ENCODE results near the gene LRRC66. TPM values are rescaled to one million over a fixed set of nuclear protein-coding genes. Genes with fewer than 3 reads are reported as not detected.
A peak's percentile ranks its signal among the peaks of the same experiment; 100 is the strongest.

The LRRC66 gene, protein sequence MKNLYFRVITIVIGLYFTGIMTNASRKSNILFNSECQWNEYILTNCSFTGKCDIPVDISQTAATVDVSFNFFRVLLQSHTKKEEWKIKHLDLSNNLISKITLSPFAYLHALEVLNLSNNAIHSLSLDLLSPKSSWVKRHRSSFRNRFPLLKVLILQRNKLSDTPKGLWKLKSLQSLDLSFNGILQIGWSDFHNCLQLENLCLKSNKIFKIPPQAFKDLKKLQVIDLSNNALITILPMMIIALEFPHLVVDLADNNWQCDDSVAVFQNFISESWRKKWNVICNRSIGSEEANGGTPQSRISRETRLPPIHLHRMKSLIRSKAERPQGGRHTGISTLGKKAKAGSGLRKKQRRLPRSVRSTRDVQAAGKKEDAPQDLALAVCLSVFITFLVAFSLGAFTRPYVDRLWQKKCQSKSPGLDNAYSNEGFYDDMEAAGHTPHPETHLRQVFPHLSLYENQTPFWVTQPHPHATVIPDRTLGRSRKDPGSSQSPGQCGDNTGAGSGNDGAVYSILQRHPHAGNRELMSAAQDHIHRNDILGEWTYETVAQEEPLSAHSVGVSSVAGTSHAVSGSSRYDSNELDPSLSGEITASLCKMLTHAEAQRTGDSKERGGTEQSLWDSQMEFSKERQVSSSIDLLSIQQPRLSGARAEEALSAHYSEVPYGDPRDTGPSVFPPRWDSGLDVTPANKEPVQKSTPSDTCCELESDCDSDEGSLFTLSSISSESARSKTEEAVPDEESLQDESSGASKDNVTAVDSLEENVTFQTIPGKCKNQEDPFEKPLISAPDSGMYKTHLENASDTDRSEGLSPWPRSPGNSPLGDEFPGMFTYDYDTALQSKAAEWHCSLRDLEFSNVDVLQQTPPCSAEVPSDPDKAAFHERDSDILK
- total RNA-seq (under 1 TPM in 1 of 2 donors, not detected in 1; 0.25 TPM), polyA plus RNA-seq (under 1 TPM in 1 of 2 donors, not detected in 1; 0.05 TPM)

DNA sequence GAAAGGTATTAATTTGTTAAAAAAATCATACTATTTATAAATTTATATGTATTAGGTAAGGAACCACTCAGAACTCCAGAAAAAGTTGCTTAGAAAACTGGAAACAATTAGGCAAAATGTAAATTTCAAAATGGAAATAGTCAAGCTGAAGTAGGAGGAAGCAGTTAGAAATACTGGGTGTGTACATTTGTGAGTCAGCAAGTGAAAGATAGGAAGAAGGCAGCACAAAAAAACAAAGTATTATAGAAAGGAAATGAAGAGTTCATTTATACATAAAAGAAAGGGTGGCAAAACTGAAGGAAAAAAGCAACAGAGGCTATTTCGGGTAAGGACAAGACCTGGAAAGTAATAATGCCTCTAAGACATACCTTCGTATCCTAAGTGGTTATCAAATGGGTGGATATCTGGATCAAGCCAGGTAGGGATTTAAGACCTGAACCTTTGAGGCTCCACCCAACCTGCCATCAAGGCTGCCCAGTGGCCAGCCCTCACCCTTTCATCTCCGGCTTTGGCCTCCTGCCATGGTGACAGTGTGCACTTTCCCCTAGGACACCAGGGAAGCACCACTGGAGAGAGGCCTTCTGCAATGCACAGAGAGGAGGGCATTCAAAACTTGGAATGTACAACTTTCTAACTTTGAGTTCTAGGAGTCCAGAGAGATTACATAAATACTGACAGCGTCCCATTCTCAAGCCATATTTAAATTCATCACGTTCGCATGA is at the start of gene LRRC66:
Gene LRRC66, minus strand, starts transcription at position 428 of the 722 bp plus-strand sequence. CDS start 2,750 bp downstream, outside the sequence.
- H3K9me3 ChIP-seq (ENCODE audit: control insufficient read depth in 4 of 4, low read length in 3 of 4), result no peaks in the 10 kb centered on the region
- H3K27me3 ChIP-seq (ENCODE audit: control insufficient read depth in 4 of 4, insufficient read depth in 4 of 4, low read length in 3 of 4), result no peaks in the 10 kb centered on the region
- no peak within 1 kb of the TSS for H3K27ac ChIP-seq (ENCODE audit: low read depth in 1 of 2, low read length in 2 of 2)

DNA sequence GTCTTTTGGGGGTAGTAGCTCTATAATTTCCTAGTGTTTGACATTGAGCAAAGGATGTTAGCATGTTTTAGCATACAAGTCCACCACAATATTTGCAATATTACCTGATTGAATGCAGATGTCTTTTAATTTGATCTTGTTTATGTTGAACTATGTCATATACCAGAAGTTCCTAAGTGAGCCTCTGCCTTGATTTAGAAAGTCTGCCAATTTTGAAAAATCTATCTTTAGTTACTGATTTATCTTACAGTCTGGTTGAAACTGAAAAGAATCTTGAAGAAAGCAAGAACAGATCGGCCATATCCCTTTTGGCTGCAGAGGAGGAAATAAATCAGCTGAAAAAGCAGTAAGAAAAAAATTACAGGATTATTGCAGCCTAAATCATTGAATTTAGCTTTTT is 49.4 kb upstream of the LRRC66 start:
- 66% methylated on average over 1 of the region's 1 CpG for WGBS
- no peak for DNase-seq (ENCODE audit: low spot score)
- Histone ChIP-seq H3K4me1 (ENCODE audit: control insufficient read depth in 4 of 4, insufficient read depth in 4 of 4, low read length in 3 of 4) (no peaks in the 10 kb centered on the region), H3K9ac (ENCODE audit: low read depth in 1 of 2, low read length in 2 of 2) (no peak overlapping the region), H3K27me3 (ENCODE audit: control insufficient read depth in 4 of 4, insufficient read depth in 4 of 4, low read length in 3 of 4) (no peaks in the 10 kb centered on the region), H3K9me3 (ENCODE audit: control insufficient read depth in 4 of 4, low read length in 3 of 4) (no peaks in the 10 kb centered on the region), H3K36me3 (ENCODE audit: control insufficient read depth in 4 of 4, insufficient read depth in 3 of 4, low read depth in 1 of 4, low read length in 3 of 4) (no peaks in the 10 kb centered on the region), H3K27ac (ENCODE audit: low read depth in 1 of 2, low read length in 2 of 2) (no peak overlapping the region), H3K4me3 (ENCODE audit: low read depth in 1 of 3, low read length in 3 of 3) (no peak overlapping the region)
- TF ChIP-seq HNF4G (IDR thresholded peaks at IDR 0.05) (no peak), FOXA2 (IDR thresholded peaks at IDR 0.05) (no peak), EGR1 (IDR thresholded peaks at IDR 0.05; ENCODE audit: low read depth in 2 of 2) (no peak), JUND (IDR thresholded peaks at IDR 0.05) (no peak), RXRA (IDR thresholded peaks at IDR 0.05) (no peak), GABPA (IDR thresholded peaks at IDR 0.05 in 1 of 2, conservative IDR thresholded peaks at IDR 0.05 in 1 of 2) (no peak)
- TF ChIP-seq, protein P1, sequence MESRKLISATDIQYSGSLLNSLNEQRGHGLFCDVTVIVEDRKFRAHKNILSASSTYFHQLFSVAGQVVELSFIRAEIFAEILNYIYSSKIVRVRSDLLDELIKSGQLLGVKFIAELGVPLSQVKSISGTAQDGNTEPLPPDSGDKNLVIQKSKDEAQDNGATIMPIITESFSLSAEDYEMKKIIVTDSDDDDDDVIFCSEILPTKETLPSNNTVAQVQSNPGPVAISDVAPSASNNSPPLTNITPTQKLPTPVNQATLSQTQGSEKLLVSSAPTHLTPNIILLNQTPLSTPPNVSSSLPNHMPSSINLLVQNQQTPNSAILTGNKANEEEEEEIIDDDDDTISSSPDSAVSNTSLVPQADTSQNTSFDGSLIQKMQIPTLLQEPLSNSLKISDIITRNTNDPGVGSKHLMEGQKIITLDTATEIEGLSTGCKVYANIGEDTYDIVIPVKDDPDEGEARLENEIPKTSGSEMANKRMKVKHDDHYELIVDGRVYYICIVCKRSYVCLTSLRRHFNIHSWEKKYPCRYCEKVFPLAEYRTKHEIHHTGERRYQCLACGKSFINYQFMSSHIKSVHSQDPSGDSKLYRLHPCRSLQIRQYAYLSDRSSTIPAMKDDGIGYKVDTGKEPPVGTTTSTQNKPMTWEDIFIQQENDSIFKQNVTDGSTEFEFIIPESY (IDR thresholded peaks at IDR 0.05), result no peak

More for the DNA sequence above, at the start of gene LRRC66:
- no peak within 1 kb of the TSS for H3K9ac ChIP-seq (ENCODE audit: low read depth in 1 of 2, low read length in 2 of 2)
- WGBS, result 80% methylated on average over 6 of the region's 6 CpGs
- H3K36me3 ChIP-seq (ENCODE audit: control insufficient read depth in 4 of 4, insufficient read depth in 3 of 4, low read depth in 1 of 4, low read length in 3 of 4), result peaks cover 0 to 2% (median 0%) of the 10 kb centered on the region in 4 donors
- DNase-seq (ENCODE audit: low spot score), result no peak
- peak in 1 of 2 donors; percentile 11 for TF ChIP-seq HNF4A (conservative IDR thresholded peaks at IDR 0.05)
- TF ChIP-seq, protein P2, sequence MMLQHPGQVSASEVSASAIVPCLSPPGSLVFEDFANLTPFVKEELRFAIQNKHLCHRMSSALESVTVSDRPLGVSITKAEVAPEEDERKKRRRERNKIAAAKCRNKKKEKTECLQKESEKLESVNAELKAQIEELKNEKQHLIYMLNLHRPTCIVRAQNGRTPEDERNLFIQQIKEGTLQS (IDR thresholded peaks at IDR 0.05), result no peak
- TF ChIP-seq RXRA (IDR thresholded peaks at IDR 0.05), result no peak
- TF ChIP-seq RAD21 (IDR thresholded peaks at IDR 0.05), result peak in 1 of 2 donors; percentile 13
- TF ChIP-seq, protein P3, sequence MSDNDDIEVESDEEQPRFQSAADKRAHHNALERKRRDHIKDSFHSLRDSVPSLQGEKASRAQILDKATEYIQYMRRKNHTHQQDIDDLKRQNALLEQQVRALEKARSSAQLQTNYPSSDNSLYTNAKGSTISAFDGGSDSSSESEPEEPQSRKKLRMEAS (IDR thresholded peaks at IDR 0.05), result no peak
- no peak for TF ChIP-seq EGR1 (IDR thresholded peaks at IDR 0.05; ENCODE audit: low read depth in 2 of 2)
- TF ChIP-seq FOXA2 (IDR thresholded peaks at IDR 0.05), result no peak
- no peak for TF ChIP-seq FOXA1 (IDR thresholded peaks at IDR 0.05)
- TF ChIP-seq GABPA (IDR thresholded peaks at IDR 0.05 in 1 of 2, conservative IDR thresholded peaks at IDR 0.05 in 1 of 2), result no peak
- no peak within 1 kb of the TSS for H3K4me3 ChIP-seq (ENCODE audit: low read depth in 1 of 3, low read length in 3 of 3)
- no peaks in the 10 kb centered on the region for H3K4me1 ChIP-seq (ENCODE audit: control insufficient read depth in 4 of 4, insufficient read depth in 4 of 4, low read length in 3 of 4)

Data from liver (tissue), 9 donors.